CD4-positive, alpha-beta T cell treated with Interleukin-10 for 1 hour (primary cell): Measurements from ENCODE around the gene AKNAD1.
"Not testable (repeated sequence)": the region's sequence is repeated elsewhere in the genome, so short reads cannot be mapped to it uniquely, and the experiment has no call there.

Source experiments
- DNase-seq: peaks from one replicate; pipeline ENCODE4 v3.0.0-alpha.2; 2020

AKNAD1 gene

GRCh38 chr1:108828074-108828961 lies 28.6 kb downstream of the AKNAD1 start:
- DNase-seq, result peak; percentile 73

- DNase-seq, result no peak
These were observed 30.7 kb downstream of the AKNAD1 start for GRCh38 chr1:108826081-108826635.

GRCh38 chr1:108824051-108824450 lies 32.8 kb downstream of the AKNAD1 start:
- DNase-seq, result no peak

GRCh38 chr1:108823632-108824031 lies 33.3 kb downstream of the AKNAD1 start:
- DNase-seq, result no peak

GRCh38 chr1:108819878-108820277 lies 37.0 kb downstream of the AKNAD1 start:
- DNase-seq, result no peak

- no peak for DNase-seq
These were observed 39.1 kb downstream of the AKNAD1 start for GRCh38 chr1:108817811-108818210.

GRCh38 chr1:108817016-108817415 lies 39.9 kb downstream of the AKNAD1 start:
- no peak for DNase-seq

- DNase-seq, result no peak
These were observed 40.6 kb downstream of the AKNAD1 start for GRCh38 chr1:108816049-108816893.

- DNase-seq, result no peak
These were observed 41.3 kb downstream of the AKNAD1 start for GRCh38 chr1:108815566-108815965.

GRCh38 chr1:108814343-108815125 lies 42.4 kb downstream of the AKNAD1 start:
- DNase-seq, result no peak

GRCh38 chr1:108813326-108813725 lies 43.6 kb downstream of the AKNAD1 start:
- DNase-seq, result no peak

GRCh38 chr1:108811611-108812010 lies 45.3 kb downstream of the AKNAD1 start:
- DNase-seq, result no peak

GRCh38 chr1:108808438-108808837 lies 48.5 kb downstream of the AKNAD1 start:
- no peak for DNase-seq

- DNase-seq, result no peak
These were observed 53.3 kb downstream of the AKNAD1 start for GRCh38 chr1:108803548-108803947.

- DNase-seq, result no peak
These were observed 55.8 kb downstream of the AKNAD1 start for GRCh38 chr1:108801101-108801500.

GRCh38 chr1:108799001-108799400 lies 57.9 kb downstream of the AKNAD1 start:
- no peak for DNase-seq

- no peak for DNase-seq
These were observed 64.5 kb downstream of the AKNAD1 start for GRCh38 chr1:108792420-108792819.

GRCh38 chr1:108791790-108792189 lies 65.1 kb downstream of the AKNAD1 start:
- DNase-seq, result no peak

GRCh38 chr1:108785880-108786279 lies 71.0 kb downstream of the AKNAD1 start:
- DNase-seq, result no peak

GRCh38 chr1:108785264-108785663 lies 71.6 kb downstream of the AKNAD1 start:
- no peak for DNase-seq

- DNase-seq, result not testable (repeated sequence)
These were observed 75.3 kb downstream of the AKNAD1 start for GRCh38 chr1:108781575-108781944.

- DNase-seq, result no peak
These were observed 75.8 kb downstream of the AKNAD1 start for GRCh38 chr1:108780937-108781574.
